CD4-positive, alpha-beta T cell treated with Interleukin-15 for 1 hour (primary cell): ENCODE data around the gene FRMPD1.

Experiments
- DNase-seq: peaks from one replicate; pipeline ENCODE4 v3.0.0-alpha.2; 2020

FRMPD1 gene

DNA sequence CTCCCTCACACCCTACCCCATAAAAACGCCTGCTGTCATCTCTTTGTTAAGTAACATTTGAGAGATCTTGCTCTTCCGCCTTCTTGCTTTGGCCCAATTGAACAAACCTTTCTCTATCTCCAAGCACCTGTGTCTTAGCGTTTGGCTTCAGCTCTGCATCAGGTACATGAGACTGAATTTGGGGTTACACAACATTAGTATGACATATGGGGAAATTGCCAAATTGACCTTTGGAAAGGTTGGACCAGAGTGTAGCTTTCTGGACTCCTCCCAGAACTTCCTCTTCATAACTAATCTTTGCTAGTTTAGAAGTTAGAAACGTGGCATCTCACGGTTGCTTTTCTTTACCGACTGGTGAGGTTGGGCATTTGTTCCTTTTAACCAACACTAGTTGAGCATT lies 137.6 kb downstream of the FRMPD1 start:
- no peak for DNase-seq

DNA sequence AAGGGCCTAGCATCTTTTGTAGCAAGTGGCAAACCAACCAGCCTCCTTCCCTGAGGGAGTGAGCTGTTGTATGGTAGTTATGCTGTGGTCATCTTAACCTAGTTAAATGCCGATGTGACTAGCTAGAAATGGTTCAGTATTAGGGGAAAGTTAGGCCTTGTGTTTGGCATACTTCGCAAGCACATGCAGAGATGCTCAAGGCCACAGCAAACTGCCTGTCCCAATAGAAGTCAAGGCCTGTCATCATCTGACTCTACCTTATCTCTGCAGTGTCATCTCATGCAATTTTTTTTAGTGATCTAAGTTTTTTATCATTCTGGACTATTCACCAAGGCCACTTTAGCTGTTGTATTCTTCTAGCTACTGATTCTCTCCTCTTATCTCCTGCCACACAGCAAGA lies 139.3 kb downstream of the FRMPD1 start:
- no peak for DNase-seq

DNA sequence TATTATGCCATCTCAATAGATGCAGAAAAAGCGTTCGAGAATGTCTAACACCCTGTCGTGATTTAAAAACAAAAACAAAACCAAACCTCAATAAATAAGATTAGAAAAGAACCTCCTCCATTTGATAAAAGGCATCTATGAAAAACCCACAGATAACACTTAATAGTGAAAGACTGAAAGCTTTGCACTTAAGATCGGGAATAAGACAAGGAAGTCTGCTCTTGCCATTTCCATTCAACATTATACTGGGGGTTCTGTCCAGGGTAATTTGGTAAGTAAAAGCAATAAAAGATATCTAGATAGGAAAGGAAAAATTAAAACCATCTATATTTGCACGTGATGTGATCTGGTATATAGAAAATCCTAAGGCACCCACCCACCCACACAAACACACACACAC lies 141.4 kb downstream of the FRMPD1 start:
- no peak for DNase-seq

DNA sequence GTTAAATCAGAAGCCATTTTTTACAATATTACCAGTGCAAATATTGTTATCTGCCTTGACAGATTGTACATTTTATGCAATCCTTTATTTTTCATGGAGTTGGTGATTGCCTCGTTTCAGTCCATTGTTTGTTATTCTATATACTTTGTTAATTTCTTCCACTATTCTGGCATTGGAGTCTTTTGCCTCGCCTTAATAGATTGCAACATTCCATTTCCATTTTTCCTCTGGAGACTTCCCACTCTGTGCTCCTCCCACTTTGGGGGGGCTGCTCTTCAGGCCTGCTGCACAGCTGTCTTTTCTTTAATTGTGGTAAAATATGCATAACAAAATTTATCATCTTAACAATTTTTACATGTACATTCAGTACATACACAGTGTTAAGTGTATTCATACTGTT lies 145.5 kb downstream of the FRMPD1 start:
- DNase-seq = no peak
